Measurements from ENCODE around the gene CLOCK.

CLOCK gene

GRCh38 chr4:55435141-55435841 is 111.4 kb downstream of the CLOCK start:
- Histone ChIP-seq H3K36me3 (ENCODE audit: control insufficient read depth, insufficient read depth, low read length) (no peaks in the 10 kb centered on the region), H3K27ac (ENCODE audit: low read length) (no peak overlapping the region), H3K4me1 (ENCODE audit: control insufficient read depth, insufficient read depth, low read length) (peaks cover 1% of the 10 kb centered on the region; the same call in 1 of the 2 replicates), H3K27me3 (ENCODE audit: control insufficient read depth, insufficient read depth, low read length) (no peaks in the 10 kb centered on the region), H3K9me3 (ENCODE audit: control insufficient read depth, insufficient read depth, low read length) (no peaks in the 10 kb centered on the region), H3K4me3 (ENCODE audit: low read length) (no peak overlapping the region)
- no peak for DNase-seq (ENCODE audit: low read depth, low spot score)
- no CpG with 5 or more reads among the region's 3 CpGs for WGBS (ENCODE audit: insufficient coverage, insufficient read length)

DNA sequence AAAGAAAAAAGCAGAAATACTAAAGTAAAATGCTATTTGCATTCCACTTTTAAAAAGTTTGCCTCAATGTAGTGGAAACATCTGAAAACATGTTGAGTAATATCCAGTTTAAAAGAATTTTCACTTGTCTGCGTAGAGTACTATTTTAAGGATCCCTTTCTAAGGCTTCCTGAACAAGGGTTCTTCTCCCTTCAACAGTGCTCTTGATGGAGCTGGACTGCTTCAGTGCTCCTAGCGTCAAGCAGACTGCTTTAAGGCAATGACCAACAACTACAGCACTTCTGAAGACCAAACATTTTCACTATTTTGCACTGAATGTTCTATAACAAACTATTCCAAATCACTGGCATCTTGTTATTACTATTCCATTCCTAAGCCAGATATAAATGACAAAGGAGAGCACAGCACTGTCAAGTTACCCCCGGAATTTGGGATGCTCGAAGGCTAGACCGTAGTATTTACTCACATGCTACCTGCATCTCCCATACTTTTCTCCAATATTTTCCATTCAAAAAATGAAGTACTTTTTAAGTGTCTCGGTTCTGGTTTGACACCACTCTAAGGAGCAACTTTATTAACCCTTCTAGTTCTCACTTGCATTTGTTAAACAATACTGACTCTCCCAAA is 114.9 kb downstream of the CLOCK start:
- Histone ChIP-seq H3K4me1 (ENCODE audit: control insufficient read depth, insufficient read depth, low read length) (peaks cover 1% of the 10 kb centered on the region; the same call in 1 of the 2 replicates), H3K9me3 (ENCODE audit: control insufficient read depth, insufficient read depth, low read length) (0 out of 2 replicates have a peak, but pooled peaks cover 1% of the 10 kb centered on the region), H3K27ac (ENCODE audit: low read length) (no peak overlapping the region), H3K4me3 (ENCODE audit: low read length) (no peak overlapping the region), H3K36me3 (ENCODE audit: control insufficient read depth, insufficient read depth, low read length) (no peaks in the 10 kb centered on the region), H3K27me3 (ENCODE audit: control insufficient read depth, insufficient read depth, low read length) (no peaks in the 10 kb centered on the region)
- DNase-seq (ENCODE audit: low read depth, low spot score), result no peak
- no CpG with 5 or more reads among the region's 6 CpGs for WGBS (ENCODE audit: insufficient coverage, insufficient read length)

- WGBS (ENCODE audit: insufficient coverage, insufficient read length), result no CpG with 5 or more reads among the region's 3 CpGs
- DNase-seq (ENCODE audit: low read depth, low spot score), result no peak
Measured at GRCh38 chr4:55424791-55425190, 121.9 kb downstream of the CLOCK start.

DNA sequence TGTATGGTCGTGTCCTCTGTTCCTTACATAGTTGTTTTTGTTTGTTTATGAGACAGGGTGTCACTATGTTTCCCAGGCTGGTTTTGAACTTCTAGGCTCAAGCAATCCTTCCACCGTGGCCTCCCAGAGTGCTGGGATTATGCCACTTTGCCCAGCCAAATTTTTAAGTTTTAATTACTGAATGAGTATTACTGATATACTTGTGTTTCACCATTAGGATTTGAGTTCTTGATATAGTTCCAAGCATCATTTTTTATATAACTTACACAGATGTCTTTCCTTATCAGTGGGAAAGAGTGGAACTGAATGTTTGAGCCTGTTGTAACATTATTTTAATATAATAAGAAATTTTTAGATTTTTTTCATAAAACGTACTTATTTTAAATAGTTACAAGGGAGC is 130.5 kb downstream of the CLOCK start:
- no peak for DNase-seq (ENCODE audit: low read depth, low spot score)
- Histone ChIP-seq H3K36me3 (ENCODE audit: control insufficient read depth, insufficient read depth, low read length) (peaks cover 3% of the 10 kb centered on the region; the same call in 1 of the 2 replicates), H3K27me3 (ENCODE audit: control insufficient read depth, insufficient read depth, low read length) (no peaks in the 10 kb centered on the region), H3K27ac (ENCODE audit: low read length) (no peak overlapping the region), H3K9me3 (ENCODE audit: control insufficient read depth, insufficient read depth, low read length) (no peaks in the 10 kb centered on the region; the same call in 1 of the 2 replicates), H3K4me1 (ENCODE audit: control insufficient read depth, insufficient read depth, low read length) (no peaks in the 10 kb centered on the region), H3K4me3 (ENCODE audit: low read length) (no peak overlapping the region)
- WGBS (ENCODE audit: insufficient coverage, insufficient read length), result no CpG with 5 or more reads among the region's 3 CpGs

More at GRCh38 chr4:55424791-55425190, 121.9 kb downstream of the CLOCK start:
- no peaks in the 10 kb centered on the region for H3K4me1 ChIP-seq (ENCODE audit: control insufficient read depth, insufficient read depth, low read length)
- H3K27me3 ChIP-seq (ENCODE audit: control insufficient read depth, insufficient read depth, low read length), result no peaks in the 10 kb centered on the region
- H3K9me3 ChIP-seq (ENCODE audit: control insufficient read depth, insufficient read depth, low read length), result peaks cover 1% of the 10 kb centered on the region; the same call in 1 of the 2 replicates
- no peak overlapping the region for H3K4me3 ChIP-seq (ENCODE audit: low read length)
- H3K36me3 ChIP-seq (ENCODE audit: control insufficient read depth, insufficient read depth, low read length), result peaks cover 15% of the 10 kb centered on the region; the same call in 1 of the 2 replicates
- no peak overlapping the region for H3K27ac ChIP-seq (ENCODE audit: low read length)

DNA sequence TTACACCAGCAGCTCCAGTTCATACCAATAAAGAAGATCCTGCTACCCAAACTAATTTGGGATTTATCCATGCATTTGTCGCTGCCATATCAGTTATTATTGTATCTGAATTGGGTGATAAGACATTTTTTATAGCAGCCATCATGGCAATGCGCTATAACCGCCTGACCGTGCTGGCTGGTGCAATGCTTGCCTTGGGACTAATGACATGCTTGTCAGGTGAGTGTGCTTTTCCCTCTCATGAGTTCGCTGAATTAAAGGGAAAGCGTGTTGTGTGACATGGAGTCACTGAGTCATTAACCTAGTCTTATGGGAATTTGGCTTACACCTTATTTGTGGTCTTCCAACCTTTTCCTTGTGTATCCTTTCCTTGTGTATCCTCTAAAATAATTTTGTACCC is 135.1 kb downstream of the CLOCK start:
- no peak for DNase-seq (ENCODE audit: low read depth, low spot score)
- WGBS (ENCODE audit: insufficient coverage, insufficient read length), result no CpG with 5 or more reads among the region's 6 CpGs
- H3K4me3 ChIP-seq (ENCODE audit: low read length), result no peak overlapping the region
- H3K9me3 ChIP-seq (ENCODE audit: control insufficient read depth, insufficient read depth, low read length), result no peaks in the 10 kb centered on the region
- H3K27ac ChIP-seq (ENCODE audit: low read length), result no peak overlapping the region
- no peaks in the 10 kb centered on the region for H3K4me1 ChIP-seq (ENCODE audit: control insufficient read depth, insufficient read depth, low read length)
- no peaks in the 10 kb centered on the region; the same call in 1 of the 2 replicates for H3K36me3 ChIP-seq (ENCODE audit: control insufficient read depth, insufficient read depth, low read length)
- H3K27me3 ChIP-seq (ENCODE audit: control insufficient read depth, insufficient read depth, low read length), result no peaks in the 10 kb centered on the region

DNA sequence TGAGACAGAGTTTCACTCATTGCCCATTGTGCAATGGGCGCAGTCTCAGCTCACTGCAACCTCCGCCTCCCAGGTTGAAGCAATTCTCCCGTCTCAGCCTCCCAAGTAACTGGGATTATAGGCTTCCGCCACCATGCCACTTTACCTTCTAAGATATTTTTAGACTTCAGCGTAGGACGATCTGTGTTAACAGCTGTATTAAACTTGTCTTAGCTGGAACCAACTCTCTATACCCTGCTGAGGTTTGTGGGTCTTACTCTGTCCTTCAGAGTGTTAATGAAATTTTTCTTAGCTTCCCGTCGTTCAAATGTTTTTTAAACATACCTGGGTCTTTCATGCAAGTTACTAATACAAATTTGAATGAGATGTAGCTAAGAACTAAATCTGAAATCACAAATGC is 136.3 kb downstream of the CLOCK start:
- Histone ChIP-seq H3K27ac (ENCODE audit: low read length) (no peak overlapping the region), H3K4me1 (ENCODE audit: control insufficient read depth, insufficient read depth, low read length) (no peaks in the 10 kb centered on the region), H3K9me3 (ENCODE audit: control insufficient read depth, insufficient read depth, low read length) (no peaks in the 10 kb centered on the region), H3K4me3 (ENCODE audit: low read length) (no peak overlapping the region), H3K27me3 (ENCODE audit: control insufficient read depth, insufficient read depth, low read length) (no peaks in the 10 kb centered on the region), H3K36me3 (ENCODE audit: control insufficient read depth, insufficient read depth, low read length) (no peaks in the 10 kb centered on the region; the same call in 1 of the 2 replicates)
- no peak for DNase-seq (ENCODE audit: low read depth, low spot score)
- WGBS (ENCODE audit: insufficient coverage, insufficient read length), result no CpG with 5 or more reads among the region's 8 CpGs

DNA sequence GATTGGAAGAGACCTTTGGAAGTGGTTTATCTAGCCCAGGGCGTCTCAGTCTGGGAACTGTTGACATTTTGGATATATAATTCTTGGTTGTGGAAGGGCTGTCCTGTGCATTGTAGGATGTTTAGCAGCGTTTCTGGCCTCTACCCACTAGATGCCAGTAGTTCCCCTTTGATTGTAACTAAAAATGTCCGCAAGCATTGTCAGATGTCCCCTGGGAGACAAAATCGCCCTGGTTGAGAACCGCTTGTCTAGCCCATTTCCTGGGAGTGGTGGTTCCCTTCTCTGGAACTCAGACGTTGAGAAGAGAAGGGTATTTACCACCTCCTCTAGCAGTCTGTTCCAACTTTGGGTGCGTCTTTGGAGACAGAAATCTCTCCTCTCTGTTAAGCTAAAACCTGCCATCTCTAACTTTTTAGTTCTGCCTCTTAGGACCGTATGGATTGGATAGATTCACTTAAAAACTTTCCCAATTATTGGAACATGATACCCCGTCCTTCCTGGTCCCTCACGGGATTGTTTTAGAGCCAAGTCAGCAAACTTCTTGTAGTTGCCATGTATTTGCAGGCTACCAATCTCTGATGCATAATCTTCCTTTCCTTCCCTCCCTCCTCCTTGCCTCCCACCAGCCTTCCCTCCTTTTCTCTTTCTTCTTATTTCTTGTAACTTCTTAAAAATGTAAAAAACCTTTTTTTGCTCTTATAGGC is 137.1 kb downstream of the CLOCK start:
- no peak overlapping the region for H3K4me3 ChIP-seq (ENCODE audit: low read length)
- no peaks in the 10 kb centered on the region for H3K27me3 ChIP-seq (ENCODE audit: control insufficient read depth, insufficient read depth, low read length)
- no peaks in the 10 kb centered on the region for H3K4me1 ChIP-seq (ENCODE audit: control insufficient read depth, insufficient read depth, low read length)
- H3K36me3 ChIP-seq (ENCODE audit: control insufficient read depth, insufficient read depth, low read length), result no peaks in the 10 kb centered on the region
- DNase-seq (ENCODE audit: low read depth, low spot score), result no peak
- H3K9me3 ChIP-seq (ENCODE audit: control insufficient read depth, insufficient read depth, low read length), result no peaks in the 10 kb centered on the region
- no CpG with 5 or more reads among the region's 10 CpGs for WGBS (ENCODE audit: insufficient coverage, insufficient read length)
- H3K27ac ChIP-seq (ENCODE audit: low read length), result no peak overlapping the region

- H3K27me3 ChIP-seq (ENCODE audit: control insufficient read depth, insufficient read depth, low read length), result no peaks in the 10 kb centered on the region
- no CpG with 5 or more reads among the region's 3 CpGs for WGBS (ENCODE audit: insufficient coverage, insufficient read length)
- H3K4me3 ChIP-seq (ENCODE audit: low read length), result no peak overlapping the region
- H3K36me3 ChIP-seq (ENCODE audit: control insufficient read depth, insufficient read depth, low read length), result peaks cover 2% of the 10 kb centered on the region; the same call in 1 of the 2 replicates
- H3K27ac ChIP-seq (ENCODE audit: low read length), result no peak overlapping the region
- no peaks in the 10 kb centered on the region for H3K4me1 ChIP-seq (ENCODE audit: control insufficient read depth, insufficient read depth, low read length)
- H3K9me3 ChIP-seq (ENCODE audit: control insufficient read depth, insufficient read depth, low read length), result no peaks in the 10 kb centered on the region
- DNase-seq (ENCODE audit: low read depth, low spot score), result no peak
Measured at GRCh38 chr4:55407764-55408163, 138.9 kb downstream of the CLOCK start.

GRCh38 chr4:55407119-55407518 is 139.6 kb downstream of the CLOCK start:
- Histone ChIP-seq H3K4me3 (ENCODE audit: low read length) (no peak overlapping the region), H3K36me3 (ENCODE audit: control insufficient read depth, insufficient read depth, low read length) (peaks cover 2% of the 10 kb centered on the region; the same call in 1 of the 2 replicates), H3K4me1 (ENCODE audit: control insufficient read depth, insufficient read depth, low read length) (no peaks in the 10 kb centered on the region), H3K27ac (ENCODE audit: low read length) (no peak overlapping the region), H3K9me3 (ENCODE audit: control insufficient read depth, insufficient read depth, low read length) (no peaks in the 10 kb centered on the region), H3K27me3 (ENCODE audit: control insufficient read depth, insufficient read depth, low read length) (no peaks in the 10 kb centered on the region)
- no CpG with 5 or more reads among the region's 3 CpGs for WGBS (ENCODE audit: insufficient coverage, insufficient read length)
- no peak for DNase-seq (ENCODE audit: low read depth, low spot score)

- Histone ChIP-seq H3K9me3 (ENCODE audit: control insufficient read depth, insufficient read depth, low read length) (no peaks in the 10 kb centered on the region), H3K27me3 (ENCODE audit: control insufficient read depth, insufficient read depth, low read length) (no peaks in the 10 kb centered on the region), H3K36me3 (ENCODE audit: control insufficient read depth, insufficient read depth, low read length) (peaks cover 2% of the 10 kb centered on the region; the same call in 1 of the 2 replicates), H3K4me1 (ENCODE audit: control insufficient read depth, insufficient read depth, low read length) (no peaks in the 10 kb centered on the region), H3K4me3 (ENCODE audit: low read length) (no peak overlapping the region), H3K27ac (ENCODE audit: low read length) (no peak overlapping the region)
- DNase-seq (ENCODE audit: low read depth, low spot score), result no peak
- WGBS (ENCODE audit: insufficient coverage, insufficient read length), result no CpG with 5 or more reads among the region's 2 CpGs
Measured at GRCh38 chr4:55406545-55406944, 140.2 kb downstream of the CLOCK start.
